Stimulated activated CD8-positive, alpha-beta memory T cell treated with anti-CD3 and anti-CD28 coated beads, Interleukin-2, amount 100 ng/mL, for 48 hours (primary cell): Measurements from ENCODE around the gene PHAF1.

ENCODE experiments used
- DNase-seq, 2 donors: peaks; one replicate each; pipeline ENCODE4 v3.0.0-alpha.2; 2020; ENCODE audit warnings: low read depth in 2 of 2

The PHAF1 gene

DNA sequence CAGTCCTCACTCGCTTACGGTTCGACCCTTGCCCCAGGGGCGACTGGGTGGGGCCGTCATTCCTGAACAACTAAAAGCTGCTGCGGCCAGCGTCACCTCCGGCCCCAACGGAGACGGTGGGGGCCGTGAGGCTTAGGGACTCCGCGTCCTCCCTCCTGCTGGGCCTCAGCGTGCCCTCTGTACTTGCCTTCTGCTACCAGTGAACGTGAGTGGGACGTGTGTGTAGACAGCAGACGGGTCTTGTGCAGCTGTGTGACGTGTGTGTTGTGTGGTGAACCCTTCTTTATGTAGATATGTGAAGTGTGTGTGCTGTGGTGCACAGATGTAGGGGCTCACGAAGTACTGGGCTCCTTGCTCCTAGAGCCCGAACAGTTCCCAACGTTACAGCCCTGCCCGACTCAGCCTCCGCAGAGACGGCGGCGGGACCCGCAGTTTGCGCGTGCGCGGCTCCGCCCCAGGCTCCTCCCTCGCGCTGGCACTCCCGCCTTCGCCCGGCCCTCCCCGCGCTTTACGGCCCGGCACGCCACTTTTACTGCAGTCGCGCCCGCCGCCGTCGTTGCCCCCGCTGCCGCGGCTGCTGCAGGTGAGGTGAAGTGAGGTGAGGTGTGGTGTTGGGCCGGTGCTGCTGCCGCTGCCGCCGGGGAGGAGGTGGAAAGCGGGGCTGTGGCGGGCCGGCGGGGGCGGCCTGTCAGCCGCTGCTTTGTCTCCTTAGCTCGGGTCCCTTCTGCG is at the start of gene PHAF1:
Gene PHAF1, plus strand, starts transcription at position 535 of the 729 bp plus-strand sequence. CDS start 235 bp downstream, outside the sequence.
- peak; percentile 96 to 97 for DNase-seq

GRCh38 chr16:67063008-67063407 is 46.7 kb upstream of the PHAF1 start:
- no peak for DNase-seq

- DNase-seq: no peak
Observed at GRCh38 chr16:67068212-67068753, 41.5 kb upstream of the PHAF1 start.

DNA sequence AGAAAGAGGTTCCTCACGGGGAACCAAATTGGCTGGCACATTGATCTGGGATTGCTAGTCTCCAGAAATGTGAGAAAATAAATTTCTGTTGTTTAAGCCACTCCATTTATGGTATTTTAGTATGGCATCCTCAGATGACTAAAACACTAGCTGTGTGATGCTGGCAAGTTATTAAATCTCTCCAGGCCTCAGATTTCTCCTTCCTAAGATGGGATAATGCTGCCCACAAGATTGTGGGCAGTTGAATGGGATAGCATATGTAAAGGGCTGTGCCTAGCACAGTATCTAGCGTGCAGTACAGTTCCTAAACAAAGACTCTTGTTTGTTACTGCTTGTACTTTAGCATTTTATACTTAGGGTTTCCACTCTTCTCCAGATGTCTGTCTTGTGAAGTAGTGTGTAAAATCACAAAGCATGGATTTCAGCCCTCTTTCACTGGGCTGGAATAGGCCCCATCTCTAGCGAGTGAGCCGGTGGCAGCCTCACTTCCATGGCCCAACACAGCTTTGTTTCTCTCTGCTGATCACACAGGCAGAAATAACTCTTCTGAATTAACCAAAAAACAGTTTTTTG is 38.2 kb upstream of the PHAF1 start:
- DNase-seq: no peak

DNA sequence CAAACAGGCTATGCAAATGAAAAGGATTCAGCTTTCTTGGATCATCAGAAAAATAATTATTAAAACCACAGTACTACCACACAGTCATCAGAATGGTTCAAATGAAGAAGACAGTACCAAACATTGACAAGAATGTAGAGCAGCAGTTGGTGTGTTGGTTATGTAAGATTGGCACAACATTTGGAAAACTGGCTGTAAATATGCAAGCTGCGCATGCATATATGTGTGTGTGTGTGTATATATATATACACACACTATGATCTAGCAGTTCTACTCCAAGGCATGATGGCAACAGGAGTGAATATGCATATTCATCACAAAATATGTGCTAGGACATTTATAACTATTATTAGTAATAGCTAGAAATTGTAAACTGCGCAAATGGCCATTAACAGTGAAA is 34.4 kb upstream of the PHAF1 start:
- no peak for DNase-seq

DNA sequence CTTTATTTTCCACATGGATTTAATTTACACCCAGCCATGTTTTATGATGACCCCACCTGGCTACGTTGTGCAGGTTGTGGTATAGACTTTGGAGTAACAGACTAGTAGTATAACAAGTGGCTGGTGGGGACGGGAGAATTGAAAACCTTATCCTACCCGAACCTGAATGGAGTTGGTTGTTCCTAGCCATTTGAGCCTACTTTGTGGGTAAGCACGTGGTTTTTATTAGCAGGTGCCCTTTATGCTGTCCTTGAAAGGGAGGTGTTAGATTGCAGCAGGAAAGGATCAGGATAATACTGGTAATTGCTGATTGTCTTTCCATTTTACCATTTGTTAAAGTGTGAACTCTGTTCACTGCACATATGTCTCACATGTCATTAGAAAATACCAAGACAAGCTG is 31.9 kb upstream of the PHAF1 start:
- DNase-seq: no peak

DNA sequence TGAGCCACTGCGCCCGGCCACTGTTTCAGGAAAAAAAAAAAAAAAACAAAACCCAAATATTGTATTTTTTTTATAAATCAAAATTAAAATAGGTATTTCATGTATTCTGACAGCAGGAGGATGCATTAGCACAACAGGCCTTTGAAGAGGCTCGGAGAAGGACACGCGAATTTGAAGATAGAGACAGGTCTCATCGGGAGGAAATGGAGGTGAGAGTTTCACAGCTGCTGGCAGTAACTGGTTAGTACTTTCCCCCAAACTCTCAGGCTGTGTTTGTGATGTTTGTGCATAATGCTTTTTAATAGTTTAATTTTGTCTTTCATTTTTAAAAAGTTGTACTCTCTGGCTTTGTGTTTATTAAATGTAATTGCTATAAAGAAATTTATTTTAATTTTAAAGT is 27.6 kb upstream of the PHAF1 start:
- DNase-seq: no peak

GRCh38 chr16:67082891-67083290 is 26.9 kb upstream of the PHAF1 start:
- no peak for DNase-seq

GRCh38 chr16:67084345-67085028 is 25.3 kb upstream of the PHAF1 start:
- DNase-seq: no peak

GRCh38 chr16:67086822-67087221 is 22.9 kb upstream of the PHAF1 start:
- DNase-seq: no peak

DNA sequence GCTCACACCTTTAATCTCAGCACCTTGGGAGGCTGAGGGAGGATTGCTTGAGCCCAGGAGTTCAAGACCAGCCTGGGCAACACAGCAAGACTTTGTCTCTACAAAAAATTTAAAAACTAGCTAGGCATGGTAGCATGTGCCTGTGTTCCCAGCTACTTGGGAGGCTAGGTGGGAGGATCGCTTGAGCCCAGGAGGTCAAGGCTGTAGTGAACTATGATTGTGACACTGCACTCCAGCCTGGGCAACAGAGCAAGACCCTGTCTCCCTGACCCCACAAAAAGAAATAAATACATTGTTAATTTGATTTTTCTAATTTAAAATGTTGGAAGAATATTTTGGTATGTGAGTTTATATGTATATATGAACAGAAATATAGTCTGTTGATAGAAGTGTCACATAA is 22.4 kb upstream of the PHAF1 start:
- no peak for DNase-seq

DNA sequence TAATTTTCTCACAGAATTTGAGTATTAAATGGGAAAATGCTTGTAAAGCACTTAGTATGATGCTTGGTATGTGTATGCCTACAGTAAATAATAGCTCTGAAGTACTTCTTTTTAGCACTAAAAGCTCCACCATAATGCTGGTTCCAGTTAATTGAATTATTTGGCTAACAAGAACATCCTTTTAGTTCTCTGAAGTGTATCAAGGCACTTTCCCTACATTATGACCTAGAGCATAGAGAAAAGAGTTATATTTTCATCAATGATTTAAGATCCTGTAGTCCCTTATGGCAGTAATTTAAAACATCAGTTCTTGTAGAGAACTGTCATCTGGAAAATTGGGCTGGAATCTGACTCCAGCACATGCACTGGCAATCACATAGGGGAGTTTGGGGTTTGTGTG is 21.9 kb upstream of the PHAF1 start:
- DNase-seq: no peak

- DNase-seq: no peak
Observed at GRCh38 chr16:67088551-67088950, 21.2 kb upstream of the PHAF1 start.

DNA sequence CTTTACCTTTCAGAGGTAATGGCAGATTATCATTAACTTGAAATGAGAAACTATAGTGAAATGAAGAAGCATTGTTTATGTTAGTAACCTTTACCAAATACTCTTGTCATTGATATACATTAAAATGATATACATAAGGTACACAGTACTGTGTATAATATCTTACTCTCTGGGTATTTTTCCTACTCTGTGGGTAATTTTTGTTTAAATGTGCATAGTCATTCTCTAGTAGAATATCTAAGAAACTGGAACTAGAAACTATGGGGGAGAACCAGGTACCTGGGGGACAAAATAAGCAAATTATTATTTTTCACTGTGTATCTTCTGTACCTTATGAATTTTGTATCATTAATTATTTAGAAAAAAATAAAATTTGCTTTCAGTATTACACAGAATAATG is 20.6 kb upstream of the PHAF1 start:
- DNase-seq: no peak

- no peak for DNase-seq
Observed at GRCh38 chr16:67091906-67092566, 17.7 kb upstream of the PHAF1 start.

DNA sequence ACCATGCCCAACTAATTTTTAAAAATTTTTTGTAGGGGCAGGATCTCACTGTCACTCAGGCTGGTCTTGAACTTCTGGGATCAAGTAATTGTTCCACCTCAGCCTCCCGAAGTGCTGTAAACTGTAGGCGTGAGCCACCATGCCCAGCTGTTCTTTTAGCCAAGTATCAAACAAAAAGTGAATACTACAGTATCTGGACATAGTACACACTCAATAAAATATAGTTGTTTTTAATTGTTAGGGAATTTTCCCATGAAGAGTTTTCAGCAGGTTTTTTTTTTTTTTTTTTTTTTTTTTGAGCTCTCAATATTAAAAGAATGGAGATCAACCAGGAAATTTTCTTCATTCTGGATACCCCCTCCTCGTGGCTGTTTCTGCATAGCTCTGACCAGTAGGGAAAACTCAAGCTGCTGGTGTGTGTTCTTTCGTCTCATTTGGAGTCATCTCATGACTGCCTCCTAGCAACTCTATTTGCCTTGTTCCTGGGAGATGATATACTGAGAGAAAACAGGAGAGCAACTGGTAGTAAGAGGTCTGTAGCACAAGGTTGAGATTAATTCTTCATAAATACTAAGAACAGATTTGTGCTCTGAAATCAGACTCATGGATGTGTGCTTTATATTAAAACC is 16.5 kb upstream of the PHAF1 start:
- DNase-seq: no peak

- no peak for DNase-seq
Observed at GRCh38 chr16:67098599-67098998, 11.1 kb upstream of the PHAF1 start.

DNA sequence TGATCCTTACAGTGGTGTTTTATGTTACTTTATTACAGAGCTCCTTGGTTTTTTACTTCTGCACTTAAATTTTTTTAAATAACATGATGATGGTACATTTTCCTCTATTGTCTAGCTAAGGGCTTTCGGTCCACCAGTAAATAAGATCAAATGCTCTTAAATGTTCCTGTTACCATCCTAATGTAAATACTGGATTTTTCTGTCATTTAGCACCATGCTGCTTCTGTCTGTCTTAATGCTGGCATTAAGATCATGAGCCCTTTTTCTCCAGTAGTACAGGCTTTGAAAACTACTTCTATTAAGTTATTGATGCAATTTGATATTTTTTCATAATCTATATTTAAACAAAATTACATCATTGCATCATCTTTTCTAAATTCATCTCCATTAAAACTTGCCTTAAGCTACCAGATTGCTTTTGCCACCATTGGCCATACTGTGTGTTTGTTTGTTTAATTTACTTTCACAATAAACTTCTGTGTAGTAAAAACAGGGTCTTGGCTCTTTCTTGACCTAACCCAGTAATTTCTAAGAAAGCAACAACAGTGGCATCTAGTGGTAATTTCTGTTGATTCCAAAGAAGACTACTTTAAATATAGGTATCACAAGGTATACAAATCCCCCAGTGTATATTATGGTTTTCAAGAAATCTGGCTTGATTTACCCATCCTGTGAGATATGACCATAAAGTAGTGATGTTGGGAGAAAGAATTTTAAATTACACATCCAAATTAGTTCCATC is 9.0 kb upstream of the PHAF1 start:
- DNase-seq: no peak

DNA sequence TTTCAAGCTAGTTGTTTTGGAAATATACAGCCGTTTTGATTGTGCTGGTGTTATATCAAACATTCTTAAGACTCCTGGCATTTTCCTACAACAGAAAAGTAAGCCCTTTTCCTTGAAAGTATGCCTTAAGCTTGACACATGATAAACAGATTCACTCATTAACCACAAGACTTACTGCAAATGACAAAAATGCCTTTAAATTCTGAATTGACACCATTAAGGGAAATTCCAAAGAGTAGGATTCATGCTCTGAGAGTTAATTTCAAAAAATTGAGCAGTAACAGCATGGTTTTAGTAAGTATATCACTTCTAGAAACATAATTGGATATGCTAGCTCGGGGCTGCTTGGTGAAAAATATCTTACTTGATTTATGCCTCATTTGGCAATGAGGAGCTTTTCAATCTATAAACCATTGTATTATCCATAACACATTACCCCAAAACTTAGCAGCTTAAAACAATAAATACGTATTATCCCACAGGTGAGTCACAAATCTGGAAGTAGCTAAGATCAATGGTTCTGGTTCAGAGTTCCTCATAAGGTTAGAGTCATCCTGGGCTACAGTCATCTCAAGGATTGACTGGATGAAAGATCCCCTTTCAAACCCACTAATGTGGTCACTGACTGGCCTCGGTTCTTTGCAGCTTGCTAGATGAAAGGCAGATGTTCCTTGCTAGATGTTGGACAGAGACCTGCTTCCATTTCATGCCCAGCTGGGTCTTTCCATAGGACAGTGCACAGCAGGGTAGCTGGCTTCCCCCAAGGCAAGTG is 8.2 kb upstream of the PHAF1 start:
- no peak for DNase-seq

DNA sequence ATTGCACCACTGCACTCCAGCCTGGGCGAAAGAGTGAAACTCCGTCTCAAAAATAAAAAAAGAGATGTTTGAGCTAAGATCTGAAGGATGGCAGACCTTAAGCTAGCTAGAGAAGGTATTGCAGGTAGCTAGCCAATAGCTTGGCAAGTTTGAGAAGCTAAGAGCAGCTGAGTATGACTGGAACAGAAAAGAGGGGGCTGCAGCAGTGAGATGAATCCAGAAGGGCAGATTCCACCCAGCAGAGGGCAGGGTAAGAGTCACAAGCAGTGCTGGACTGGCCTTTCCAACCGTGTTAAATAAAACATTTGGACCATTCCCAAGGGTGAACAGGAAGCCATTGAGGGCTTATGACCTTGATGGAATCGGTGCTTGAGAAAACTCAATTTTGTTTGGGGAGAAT is 5.7 kb upstream of the PHAF1 start:
- DNase-seq: no peak
